GM12875 (cell line): ENCODE results near the gene ZC3H15.

ENCODE experiments used
- H3K4me3 ChIP-seq: one replicate; pipeline ENCODE4 v1.5.1; 2011; ENCODE audit warnings: low read depth, low read length, control low read depth
- TF ChIP-seq, protein P1 (sequence below): IDR thresholded peaks from 2 replicates; pipeline ENCODE4 v1.5.1; 2011; ENCODE audit warnings: low read depth, mild to moderate bottlenecking, control low read depth, inconsistent platforms, low read length, moderate library complexity, borderline replicate concordance; ENCODE audit not compliant: insufficient read depth

The ZC3H15 gene

GRCh38 chr2:186496401-186496800 is 10.3 kb downstream of the ZC3H15 start:
- no peak overlapping the region for H3K4me3 ChIP-seq
- TF ChIP-seq, protein P1, sequence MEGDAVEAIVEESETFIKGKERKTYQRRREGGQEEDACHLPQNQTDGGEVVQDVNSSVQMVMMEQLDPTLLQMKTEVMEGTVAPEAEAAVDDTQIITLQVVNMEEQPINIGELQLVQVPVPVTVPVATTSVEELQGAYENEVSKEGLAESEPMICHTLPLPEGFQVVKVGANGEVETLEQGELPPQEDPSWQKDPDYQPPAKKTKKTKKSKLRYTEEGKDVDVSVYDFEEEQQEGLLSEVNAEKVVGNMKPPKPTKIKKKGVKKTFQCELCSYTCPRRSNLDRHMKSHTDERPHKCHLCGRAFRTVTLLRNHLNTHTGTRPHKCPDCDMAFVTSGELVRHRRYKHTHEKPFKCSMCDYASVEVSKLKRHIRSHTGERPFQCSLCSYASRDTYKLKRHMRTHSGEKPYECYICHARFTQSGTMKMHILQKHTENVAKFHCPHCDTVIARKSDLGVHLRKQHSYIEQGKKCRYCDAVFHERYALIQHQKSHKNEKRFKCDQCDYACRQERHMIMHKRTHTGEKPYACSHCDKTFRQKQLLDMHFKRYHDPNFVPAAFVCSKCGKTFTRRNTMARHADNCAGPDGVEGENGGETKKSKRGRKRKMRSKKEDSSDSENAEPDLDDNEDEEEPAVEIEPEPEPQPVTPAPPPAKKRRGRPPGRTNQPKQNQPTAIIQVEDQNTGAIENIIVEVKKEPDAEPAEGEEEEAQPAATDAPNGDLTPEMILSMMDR: no peak

- TF ChIP-seq, protein P1: no peak
- H3K4me3 ChIP-seq: no peak overlapping the region
Observed at GRCh38 chr2:186497928-186498327, 11.9 kb downstream of the ZC3H15 start.

GRCh38 chr2:186498834-186499233 is 12.8 kb downstream of the ZC3H15 start:
- TF ChIP-seq, protein P1: no peak
- no peak overlapping the region for H3K4me3 ChIP-seq

- H3K4me3 ChIP-seq: no peak overlapping the region
- TF ChIP-seq, protein P1: 0 out of 2 replicates have a peak, but pooled peaks have one; percentile 8
Observed at GRCh38 chr2:186503827-186504606, 18.0 kb downstream of the ZC3H15 start.

DNA sequence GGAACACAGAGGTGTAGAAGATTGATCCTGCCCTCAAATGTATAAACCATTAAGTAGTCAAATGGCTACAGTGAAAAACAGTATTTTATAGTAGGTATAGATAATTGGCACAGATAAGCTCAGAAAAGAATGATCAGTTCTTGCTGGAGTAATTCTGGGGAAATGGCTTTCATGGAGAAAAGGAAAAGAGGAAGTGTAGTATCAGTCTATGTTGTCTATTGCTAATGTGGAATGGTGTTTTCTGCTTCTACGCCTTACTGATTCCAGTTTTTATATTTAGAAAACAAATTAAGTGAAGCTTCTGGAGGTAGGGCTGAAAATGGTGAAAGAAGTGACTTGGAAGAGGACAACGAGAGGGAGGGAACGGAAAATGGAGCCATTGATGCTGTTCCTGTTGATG is 22.2 kb downstream of the ZC3H15 start:
- TF ChIP-seq, protein P1: no peak
- H3K4me3 ChIP-seq: no peak overlapping the region

DNA sequence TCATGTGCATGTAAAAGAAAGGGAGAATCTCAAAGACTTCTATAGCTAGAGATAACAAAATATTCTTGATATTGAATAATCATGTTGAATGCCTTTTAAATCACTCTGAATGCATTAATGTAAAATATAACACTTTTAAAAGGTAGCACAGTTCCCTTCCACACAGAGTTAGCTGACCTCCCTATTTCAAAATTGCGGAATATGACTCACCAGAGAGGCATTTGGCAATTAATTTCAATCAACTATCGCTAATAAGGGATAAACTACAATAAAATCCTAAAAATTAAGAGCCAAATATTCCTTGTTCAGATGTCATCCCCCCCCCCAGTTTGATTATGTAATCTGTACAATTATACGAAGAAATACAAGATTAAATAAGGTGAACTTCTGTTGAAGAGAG is 29.3 kb downstream of the ZC3H15 start:
- TF ChIP-seq, protein P1: no peak

GRCh38 chr2:186516396-186516795 is 30.3 kb downstream of the ZC3H15 start:
- TF ChIP-seq, protein P1: no peak
- H3K4me3 ChIP-seq: no peak overlapping the region

More for the DNA sequence above, 29.3 kb downstream of the ZC3H15 start:
- H3K4me3 ChIP-seq: no peak overlapping the region
